Coronary artery (tissue), 2 donors: ENCODE measurements around the gene ACTBL2.
"Not testable (repeated sequence)": the region's sequence is repeated elsewhere in the genome, so short reads cannot be mapped to it uniquely, and the experiment has no call there.

Experiments
- DNase-seq: peaks from one replicate; pipeline ENCODE4 v3.0.0-alpha.2; 2017; ENCODE audit warnings: low spot score
- H3K27ac ChIP-seq, 2 donors: fragments of 200-600 bp; sonication (generic); one replicate each; pipeline ENCODE4 v1.5.1; 2016 to 2019
- H3K4me3 ChIP-seq: fragments of 200-600 bp; sonication (generic); 2 replicates; pipeline ENCODE4 v1.5.1; 2016; ENCODE audit warnings: mild to moderate bottlenecking, moderate library complexity
- TF ChIP-seq, protein P1 (sequence below): fragments of 200-600 bp; sonication (generic); IDR thresholded peaks from one replicate; pipeline ENCODE4 v1.5.1; 2019; ENCODE audit warnings: antibody characterized with exemption

ACTBL2 gene

GRCh38 chr5:57470339-57470738 lies 12.3 kb downstream of the ACTBL2 start:
- no peak overlapping the region for H3K4me3 ChIP-seq
- DNase-seq: no peak
- H3K27ac ChIP-seq: no peak overlapping the region
- TF ChIP-seq, protein P1, sequence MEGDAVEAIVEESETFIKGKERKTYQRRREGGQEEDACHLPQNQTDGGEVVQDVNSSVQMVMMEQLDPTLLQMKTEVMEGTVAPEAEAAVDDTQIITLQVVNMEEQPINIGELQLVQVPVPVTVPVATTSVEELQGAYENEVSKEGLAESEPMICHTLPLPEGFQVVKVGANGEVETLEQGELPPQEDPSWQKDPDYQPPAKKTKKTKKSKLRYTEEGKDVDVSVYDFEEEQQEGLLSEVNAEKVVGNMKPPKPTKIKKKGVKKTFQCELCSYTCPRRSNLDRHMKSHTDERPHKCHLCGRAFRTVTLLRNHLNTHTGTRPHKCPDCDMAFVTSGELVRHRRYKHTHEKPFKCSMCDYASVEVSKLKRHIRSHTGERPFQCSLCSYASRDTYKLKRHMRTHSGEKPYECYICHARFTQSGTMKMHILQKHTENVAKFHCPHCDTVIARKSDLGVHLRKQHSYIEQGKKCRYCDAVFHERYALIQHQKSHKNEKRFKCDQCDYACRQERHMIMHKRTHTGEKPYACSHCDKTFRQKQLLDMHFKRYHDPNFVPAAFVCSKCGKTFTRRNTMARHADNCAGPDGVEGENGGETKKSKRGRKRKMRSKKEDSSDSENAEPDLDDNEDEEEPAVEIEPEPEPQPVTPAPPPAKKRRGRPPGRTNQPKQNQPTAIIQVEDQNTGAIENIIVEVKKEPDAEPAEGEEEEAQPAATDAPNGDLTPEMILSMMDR: no peak

DNA sequence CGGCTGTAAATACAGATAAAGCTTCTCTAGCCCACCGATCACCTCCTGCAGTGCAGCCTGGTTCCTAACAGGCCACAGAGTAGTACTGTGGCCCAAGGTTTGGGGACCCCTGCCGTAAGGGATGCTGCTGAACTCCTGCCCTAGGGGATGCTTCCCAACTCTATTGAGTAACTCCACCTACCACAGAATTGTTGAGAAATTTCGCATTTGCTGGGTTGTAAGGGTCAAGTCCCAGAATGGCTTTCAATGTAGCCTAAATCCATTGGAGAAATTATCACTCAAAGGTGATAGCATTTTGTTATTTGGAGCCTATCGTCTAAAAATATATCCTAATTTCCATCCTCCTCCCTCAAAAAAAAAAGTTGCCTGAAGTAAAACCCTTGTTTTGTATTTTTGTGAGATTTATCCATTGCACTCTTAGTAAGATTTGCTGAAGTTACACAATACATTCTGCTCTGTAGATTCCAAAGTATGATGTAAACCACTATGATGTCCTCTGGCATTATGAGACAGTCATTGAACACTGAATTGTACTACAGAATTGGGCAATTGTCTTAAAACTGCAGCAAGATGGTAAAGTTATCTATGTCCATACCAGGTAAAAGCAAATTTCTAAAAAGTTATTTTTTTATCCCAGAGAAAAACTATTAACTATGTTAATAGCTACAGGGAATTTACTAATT lies 14.0 kb downstream of the ACTBL2 start:
- no peak for DNase-seq
- TF ChIP-seq, protein P1: no peak
- no peak overlapping the region for H3K27ac ChIP-seq
- H3K4me3 ChIP-seq: no peak overlapping the region

DNA sequence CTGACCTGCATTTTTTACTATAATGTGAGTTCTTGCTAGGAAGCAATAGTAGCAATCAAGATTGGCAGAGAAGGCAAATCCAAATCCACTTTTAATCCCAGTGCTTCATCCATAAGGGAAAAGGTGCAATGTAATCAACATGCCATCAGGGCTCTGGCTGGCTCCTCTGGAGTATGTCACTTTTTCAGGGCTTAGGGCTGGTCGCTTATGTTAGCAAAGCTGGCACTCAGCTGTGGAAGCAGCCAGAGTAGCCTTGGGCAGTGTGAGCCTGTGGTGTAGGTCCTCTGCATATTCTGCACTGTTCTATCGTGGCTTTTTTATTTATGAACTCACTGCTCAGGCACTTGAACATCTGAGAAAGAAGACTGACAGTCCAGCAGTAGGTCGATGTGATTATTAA lies 16.1 kb downstream of the ACTBL2 start:
- no peak for DNase-seq
- Histone ChIP-seq H3K4me3 (no peak overlapping the region), H3K27ac (no peak overlapping the region)
- TF ChIP-seq, protein P1: no peak

DNA sequence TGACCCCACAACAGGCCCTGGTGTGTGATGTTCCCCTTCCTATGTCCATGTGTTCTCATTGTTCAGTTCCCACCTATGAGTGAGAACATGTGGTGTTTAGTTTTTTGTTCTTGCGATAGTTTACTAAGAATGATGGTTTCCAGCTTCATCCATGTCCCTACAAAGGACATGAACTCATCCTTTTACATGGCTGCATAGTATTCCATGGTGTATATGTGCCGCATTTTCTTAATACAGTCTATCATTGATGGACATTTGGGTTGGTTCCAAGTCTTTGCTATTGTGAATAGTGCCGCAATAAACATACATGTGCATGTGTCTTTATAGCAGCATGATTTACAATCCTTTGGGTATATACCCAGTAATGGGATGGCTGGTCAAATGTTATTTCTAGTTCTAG lies 22.6 kb downstream of the ACTBL2 start:
- H3K27ac ChIP-seq, DNase-seq, H3K4me3 ChIP-seq: not testable (repeated sequence)

DNA sequence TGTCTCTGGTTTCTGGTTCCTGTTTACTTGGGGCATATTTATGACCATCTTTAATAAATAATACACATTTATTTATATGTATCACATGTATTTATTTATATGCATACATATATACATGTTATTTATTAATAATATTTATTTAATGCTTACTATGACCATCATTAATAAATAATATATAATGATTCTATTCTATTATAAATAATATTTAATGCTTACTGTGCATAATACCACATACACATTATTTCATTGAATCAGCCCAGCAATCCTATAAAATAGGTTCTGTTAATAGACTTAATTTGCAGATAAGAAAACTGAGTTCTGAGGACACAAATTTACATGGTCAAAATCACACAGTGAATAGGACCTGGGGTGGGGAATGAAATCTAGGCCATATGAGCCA lies 24.2 kb downstream of the ACTBL2 start:
- Histone ChIP-seq H3K27ac (no peak overlapping the region), H3K4me3 (no peak overlapping the region)
- TF ChIP-seq, protein P1: no peak
- DNase-seq: no peak

GRCh38 chr5:57456531-57457135 lies 26.0 kb downstream of the ACTBL2 start:
- no peak overlapping the region for H3K4me3 ChIP-seq
- TF ChIP-seq, protein P1: no peak
- no peak overlapping the region for H3K27ac ChIP-seq
- DNase-seq: no peak

DNA sequence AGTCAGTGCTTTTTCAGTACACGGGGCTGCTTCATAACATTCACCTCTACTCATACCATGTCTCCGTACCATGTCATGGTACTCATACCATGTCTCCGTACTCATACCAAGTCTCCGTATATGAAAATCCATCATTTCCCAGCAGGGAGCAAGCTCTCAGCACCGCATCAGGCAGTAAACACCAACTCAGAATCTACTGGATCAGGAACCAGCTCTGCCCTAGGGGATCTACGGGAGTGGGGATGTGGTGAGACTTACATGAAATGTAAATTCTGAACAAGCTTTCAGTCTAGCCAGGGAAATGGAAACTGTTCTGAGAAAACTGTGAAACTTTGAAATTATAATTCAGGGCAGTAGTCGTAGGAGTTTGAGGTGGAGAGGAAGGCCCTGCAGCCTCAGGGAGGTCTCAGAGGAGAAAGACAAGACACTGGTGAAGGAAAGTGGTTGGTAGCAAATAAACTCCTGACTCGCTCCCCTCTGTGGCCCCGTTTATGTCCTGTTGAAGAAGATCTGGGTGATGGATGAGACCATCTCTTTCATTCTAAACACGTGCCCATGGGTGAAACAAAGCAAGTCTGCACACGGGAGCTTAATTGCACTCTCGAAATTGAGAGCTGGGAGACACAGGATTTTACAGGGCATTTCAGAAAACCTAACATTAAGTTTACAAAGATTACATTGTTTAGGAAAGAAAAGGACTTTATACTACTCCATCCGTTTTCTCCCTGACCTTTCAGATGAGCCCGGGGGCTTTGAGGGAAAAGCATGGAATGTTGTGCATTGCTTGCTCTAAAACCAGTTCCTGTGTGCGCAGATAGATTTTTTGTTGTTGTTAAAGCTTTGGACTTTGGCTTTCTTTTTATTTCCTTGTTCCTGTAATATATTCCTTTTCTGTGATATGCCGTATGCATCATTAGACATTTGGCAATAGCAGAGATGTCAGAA lies 26.8 kb downstream of the ACTBL2 start:
- H3K4me3 ChIP-seq: no peak overlapping the region
- no peak overlapping the region for H3K27ac ChIP-seq
- TF ChIP-seq, protein P1: no peak
- DNase-seq: no peak
